Nasal cavity respiratory epithelium epithelial cell of viscerocranial mucosa (primary cell): ENCODE measurements around the gene NAA35. TPM values are rescaled to one million over a fixed set of nuclear protein-coding genes. Genes with fewer than 3 reads are reported as not detected.

ENCODE experiments used
- total RNA-seq: library from RNA; depleted of rRNA; stranded (reverse); fragments of >200 nt; gene quantifications from 2 replicates; pipeline ENCODE4 v1.2.3, GENCODE V29; 2014

Gene NAA35
- 32.2 and 36.2 TPM in 2 replicates for total RNA-seq

DNA sequence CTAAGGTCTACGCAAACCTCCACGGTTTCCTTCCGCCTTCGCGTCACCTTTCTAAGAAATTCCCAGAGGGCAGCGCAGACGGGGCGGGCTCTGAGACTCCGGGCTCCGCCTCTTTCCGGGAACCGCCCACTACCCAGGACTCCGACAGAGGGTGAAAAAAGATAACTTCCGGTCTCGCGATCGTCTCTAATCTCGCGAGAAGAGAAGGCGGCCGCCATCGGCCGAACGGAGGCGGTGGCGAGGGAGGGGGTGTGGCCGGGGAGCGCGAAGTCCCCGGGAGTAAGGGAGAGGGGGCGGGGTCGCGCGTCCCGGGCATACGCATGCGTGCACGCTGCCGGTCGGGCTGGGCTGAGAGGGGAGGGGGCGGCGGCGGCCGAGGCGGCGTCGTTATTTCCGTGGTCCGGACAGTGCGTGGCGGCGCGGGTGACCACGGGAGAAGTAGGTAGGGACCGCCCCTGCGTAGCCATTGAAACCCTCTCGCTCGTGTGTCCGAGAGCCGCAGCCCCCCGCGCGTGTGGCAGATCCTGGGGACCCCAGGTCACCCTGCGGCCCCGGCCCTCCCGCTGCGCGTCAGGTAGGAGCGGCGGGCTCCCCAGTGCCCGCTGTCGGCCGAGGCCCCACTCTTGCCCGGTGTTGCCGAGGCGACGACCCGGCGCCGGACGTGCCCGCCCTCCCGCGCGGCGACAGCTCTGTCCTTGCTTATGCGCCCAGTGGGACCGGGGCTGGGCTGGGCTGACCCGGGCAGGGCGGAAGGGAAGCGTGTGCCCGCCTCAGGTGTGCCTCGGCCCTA is at the start of gene NAA35:
Gene NAA35, plus strand, starts transcription at position 315 of the 790 bp plus-strand sequence. CDS start 1,014 bp downstream, outside the sequence.

Other genes starting within 250 kb of the NAA35 start
- 19.1 and 35.9 TPM in 2 replicates for gene AGTPBP1, start 199.2 kb upstream of the NAA35 start, total RNA-seq
- 13.7 and 55.1 TPM in 2 replicates for gene GOLM1, start 158.4 kb downstream of the NAA35 start, total RNA-seq